ENCODE results near the gene MORN1. TPM values are rescaled to one million over a fixed set of nuclear protein-coding genes. Genes with fewer than 3 reads are reported as not detected.

MORN1 gene
- total RNA-seq, 1 donor from 2014 or later, result 4.5 TPM

GRCh38 chr1:2413495-2414296 lies 22.3 kb upstream of the MORN1 start:
- TF ChIP-seq CTCF (IDR thresholded peaks at IDR 0.05; ENCODE audit: borderline replicate concordance), result no peak
- intact Hi-C loops (cut with micrococcal nuclease), result no loop called here
- Histone ChIP-seq H3K27me3 (ENCODE audit: low read depth) (peaks cover 37% of the 10 kb centered on the region), H3K4me3 (peak overlapping the region; percentile 99), H3K27ac (replicated peaks) (peak overlapping the region; percentile 92), H3K36me3 (no peaks in the 10 kb centered on the region), H3K9me3 (replicated peaks) (no peaks in the 10 kb centered on the region), H3K4me1 (peaks cover 41% of the 10 kb centered on the region)
- DNase-seq, result no peak

GRCh38 chr1:2412773-2413494 lies 21.6 kb upstream of the MORN1 start:
- intact Hi-C loops (cut with micrococcal nuclease), result no loop called here
- DNase-seq, result no peak
- H3K36me3 ChIP-seq, result peaks cover 6% of the 10 kb centered on the region
- H3K4me3 ChIP-seq, result peak overlapping the region; percentile 99
- H3K4me1 ChIP-seq, result peaks cover 49% of the 10 kb centered on the region
- peak overlapping the region; percentile 92 for H3K27ac ChIP-seq (replicated peaks)
- H3K27me3 ChIP-seq (ENCODE audit: low read depth), result peaks cover 29% of the 10 kb centered on the region
- H3K9me3 ChIP-seq (replicated peaks), result no peaks in the 10 kb centered on the region
- TF ChIP-seq CTCF (IDR thresholded peaks at IDR 0.05; ENCODE audit: borderline replicate concordance), result no peak

GRCh38 chr1:2412395-2412772 lies 21.0 kb upstream of the MORN1 start, which contains the start of gene PEX10:
Gene PEX10, minus strand, starts transcription at chr1:2412564. Its CDS starts 62 bp downstream, at chr1:2412502.
- Histone ChIP-seq H3K27ac (replicated peaks) (peak within 1 kb of the TSS; percentile 92), H3K4me1 (peaks cover 51% of the 10 kb centered on the region), H3K27me3 (ENCODE audit: low read depth) (peaks cover 24% of the 10 kb centered on the region), H3K36me3 (peaks cover 10% of the 10 kb centered on the region), H3K4me3 (peak within 1 kb of the TSS; percentile 99), H3K9me3 (replicated peaks) (no peaks in the 10 kb centered on the region)
- peak; percentile 98 for DNase-seq
- intact Hi-C loops (cut with micrococcal nuclease), result no loop called here
- no peak for TF ChIP-seq CTCF (IDR thresholded peaks at IDR 0.05; ENCODE audit: borderline replicate concordance)

- no peak for TF ChIP-seq CTCF (IDR thresholded peaks at IDR 0.05; ENCODE audit: borderline replicate concordance)
- H3K4me1 ChIP-seq, result peaks cover 56% of the 10 kb centered on the region
- intact Hi-C loops (cut with micrococcal nuclease), result no loop called here
- peak overlapping the region; percentile 99 for H3K4me3 ChIP-seq
- peaks cover 15% of the 10 kb centered on the region for H3K36me3 ChIP-seq
- H3K27me3 ChIP-seq (ENCODE audit: low read depth), result peaks cover 19% of the 10 kb centered on the region
- DNase-seq, result peak; percentile 37
- H3K9me3 ChIP-seq (replicated peaks), result no peaks in the 10 kb centered on the region
- H3K27ac ChIP-seq (replicated peaks), result peak overlapping the region; percentile 92
Observed at GRCh38 chr1:2411801-2412394, 20.5 kb upstream of the MORN1 start.

- peaks cover 57% of the 10 kb centered on the region for H3K4me1 ChIP-seq
- TF ChIP-seq CTCF (IDR thresholded peaks at IDR 0.05; ENCODE audit: borderline replicate concordance), result no peak
- peaks cover 37% of the 10 kb centered on the region for H3K36me3 ChIP-seq
- H3K9me3 ChIP-seq (replicated peaks), result no peaks in the 10 kb centered on the region
- intact Hi-C loops (cut with micrococcal nuclease), result no loop called here
- H3K4me3 ChIP-seq, result no peak overlapping the region
- DNase-seq, result no peak
- H3K27ac ChIP-seq (replicated peaks), result no peak overlapping the region
- no peaks in the 10 kb centered on the region for H3K27me3 ChIP-seq (ENCODE audit: low read depth)
Observed at GRCh38 chr1:2409745-2410144, 18.4 kb upstream of the MORN1 start.

Measured in left ventricle myocardium inferior (tissue), 1 donor.